AG04449 (cell line): Measurements from ENCODE around the gene COTL1.
A peak's percentile ranks its signal among the peaks of the same experiment; 100 is the strongest.

ENCODE experiments used
- CTCF ChIA-PET: fragments of 350-600 bp; formaldehyde crosslinking; extraction: SDS; loops from one replicate; lab custom pipeline; 2021; ENCODE audit warnings: antibody characterized with exemption; lab: Yijun Ruan, JAX
- POLR2A ChIA-PET: fragments of 400-600, 350-600 bp; formaldehyde crosslinking; extraction: SDS; loops from one replicate; lab custom pipeline; 2020; ENCODE audit warnings: antibody characterized with exemption, inconsistent platforms; lab: Yijun Ruan, JAX
- DNase-seq: peaks from one replicate; pipeline ENCODE4 v3.0.0-alpha.2; 2010; ENCODE audit warnings: low read depth, low spot score
- H3K4me3 ChIP-seq: 2 replicates; pipeline ENCODE4 v1.5.1; 2011; ENCODE audit warnings: low read depth, mild to moderate bottlenecking, control low read depth, low read length
- TF ChIP-seq, protein P1 (sequence below): IDR thresholded peaks from one replicate; pipeline ENCODE4 v1.5.1; 2011; ENCODE audit warnings: mild to moderate bottlenecking, moderate library complexity, low read length, control low read depth, inconsistent platforms; ENCODE audit not compliant: insufficient read depth; ENCODE audit errors: missing control alignments

The COTL1 gene

DNA sequence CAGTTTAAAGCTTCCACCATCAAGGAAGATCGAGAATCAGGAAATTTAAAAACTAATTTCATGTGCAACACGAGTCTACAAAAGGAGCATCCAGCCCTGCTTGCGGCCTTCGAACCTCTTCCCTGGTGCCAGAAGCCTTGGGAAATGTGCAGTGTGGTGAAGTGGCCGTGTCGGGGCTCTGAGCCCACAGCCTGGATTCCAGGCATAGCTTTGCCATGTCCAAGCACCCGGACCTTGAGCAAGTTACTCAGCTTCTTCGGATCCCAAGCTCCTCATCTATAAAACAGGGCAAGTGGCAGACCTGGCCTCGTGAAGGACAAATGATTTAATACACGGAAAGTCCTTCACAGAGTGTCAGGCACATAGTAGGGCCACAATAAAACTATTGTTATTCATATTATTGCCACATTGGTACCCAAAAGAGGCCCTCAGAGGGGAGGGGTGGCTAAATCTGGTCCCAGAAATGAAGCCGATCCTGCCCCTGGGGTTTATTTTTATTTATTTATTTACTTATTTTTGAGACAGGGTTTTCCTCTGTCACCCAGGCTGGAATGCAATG is 34.8 kb downstream of the COTL1 start:
- peak; percentile 60 for DNase-seq
- POLR2A ChIA-PET, result interaction anchor here (0.5 to 1.5 kb wide), 2 partner anchors 16 to 1173 kb away, joined by 3 read pairs; no protein-coding TSS in a partner anchor
- TF ChIP-seq, protein P1, sequence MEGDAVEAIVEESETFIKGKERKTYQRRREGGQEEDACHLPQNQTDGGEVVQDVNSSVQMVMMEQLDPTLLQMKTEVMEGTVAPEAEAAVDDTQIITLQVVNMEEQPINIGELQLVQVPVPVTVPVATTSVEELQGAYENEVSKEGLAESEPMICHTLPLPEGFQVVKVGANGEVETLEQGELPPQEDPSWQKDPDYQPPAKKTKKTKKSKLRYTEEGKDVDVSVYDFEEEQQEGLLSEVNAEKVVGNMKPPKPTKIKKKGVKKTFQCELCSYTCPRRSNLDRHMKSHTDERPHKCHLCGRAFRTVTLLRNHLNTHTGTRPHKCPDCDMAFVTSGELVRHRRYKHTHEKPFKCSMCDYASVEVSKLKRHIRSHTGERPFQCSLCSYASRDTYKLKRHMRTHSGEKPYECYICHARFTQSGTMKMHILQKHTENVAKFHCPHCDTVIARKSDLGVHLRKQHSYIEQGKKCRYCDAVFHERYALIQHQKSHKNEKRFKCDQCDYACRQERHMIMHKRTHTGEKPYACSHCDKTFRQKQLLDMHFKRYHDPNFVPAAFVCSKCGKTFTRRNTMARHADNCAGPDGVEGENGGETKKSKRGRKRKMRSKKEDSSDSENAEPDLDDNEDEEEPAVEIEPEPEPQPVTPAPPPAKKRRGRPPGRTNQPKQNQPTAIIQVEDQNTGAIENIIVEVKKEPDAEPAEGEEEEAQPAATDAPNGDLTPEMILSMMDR, result no peak

GRCh38 chr16:84581158-84581557 is 36.7 kb downstream of the COTL1 start:
- POLR2A ChIA-PET, result no interaction called here
- no peak for DNase-seq
- CTCF ChIA-PET, result interaction anchor here (1.0 to 2.4 kb wide), 2 partner anchors 18 to 75 kb away, joined by 3 to 10 read pairs; no protein-coding TSS in a partner anchor
- no peak overlapping the region for H3K4me3 ChIP-seq
- TF ChIP-seq, protein P1, result no peak

More for the DNA sequence above, 34.8 kb downstream of the COTL1 start:
- H3K4me3 ChIP-seq, result no peak overlapping the region
- CTCF ChIA-PET, result interaction anchor here (1.3 to 2.4 kb wide), 3 partner anchors 20 to 51 kb away, joined by 4 to 10 read pairs (median 5); no protein-coding TSS in a partner anchor

DNA sequence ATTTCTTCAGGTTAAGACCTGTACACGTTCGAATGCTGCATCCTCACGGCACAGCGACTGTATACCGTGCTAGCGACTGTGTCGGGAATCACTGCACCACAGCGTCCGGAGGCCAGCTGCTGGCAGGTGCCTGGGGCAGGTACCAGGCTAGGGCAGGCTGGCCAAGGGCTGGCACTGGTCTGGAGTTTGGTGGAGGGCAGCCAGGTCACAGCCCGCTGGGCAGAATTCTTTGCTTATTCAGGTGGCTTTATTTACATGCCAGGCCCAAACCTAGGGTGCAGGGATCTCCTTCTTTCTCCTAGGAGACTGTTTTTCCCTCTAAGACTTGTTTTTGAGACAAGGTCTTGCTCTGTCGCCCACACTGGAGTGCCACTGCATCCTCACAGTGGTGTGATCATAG is 37.9 kb downstream of the COTL1 start:
- H3K4me3 ChIP-seq, result no peak overlapping the region
- TF ChIP-seq, protein P1, result no peak
- DNase-seq, result no peak
- ChIA-PET CTCF (interaction anchor here (0.6 to 1.3 kb wide), 4 partner anchors 15 to 147 kb away, joined by 3 to 4 read pairs (median 3); no protein-coding TSS in a partner anchor), POLR2A (no interaction called here)

DNA sequence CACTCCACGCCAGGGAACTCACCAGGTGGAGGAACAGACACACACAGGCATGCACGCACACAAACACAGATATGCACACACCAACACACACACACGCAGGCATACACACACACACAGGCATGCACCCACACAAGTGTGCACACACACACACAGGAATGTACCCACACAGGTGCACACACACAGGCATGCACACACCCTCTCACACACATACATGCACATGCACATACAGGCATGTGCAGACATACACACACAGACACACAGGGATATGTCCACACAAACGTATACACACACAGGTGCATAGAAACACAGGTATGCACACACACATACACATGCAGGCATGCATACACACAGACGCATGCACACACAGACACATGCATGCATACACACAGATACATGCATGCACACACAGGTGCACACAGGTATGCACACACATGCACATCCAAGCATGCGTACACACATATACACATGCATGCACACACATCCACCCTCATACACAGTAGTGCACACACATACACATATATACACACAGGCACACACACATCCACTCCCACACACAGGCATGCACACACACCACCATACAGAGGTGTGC is 39.2 kb downstream of the COTL1 start:
- POLR2A ChIA-PET, result no interaction called here
- CTCF ChIA-PET, result no interaction called here

DNA sequence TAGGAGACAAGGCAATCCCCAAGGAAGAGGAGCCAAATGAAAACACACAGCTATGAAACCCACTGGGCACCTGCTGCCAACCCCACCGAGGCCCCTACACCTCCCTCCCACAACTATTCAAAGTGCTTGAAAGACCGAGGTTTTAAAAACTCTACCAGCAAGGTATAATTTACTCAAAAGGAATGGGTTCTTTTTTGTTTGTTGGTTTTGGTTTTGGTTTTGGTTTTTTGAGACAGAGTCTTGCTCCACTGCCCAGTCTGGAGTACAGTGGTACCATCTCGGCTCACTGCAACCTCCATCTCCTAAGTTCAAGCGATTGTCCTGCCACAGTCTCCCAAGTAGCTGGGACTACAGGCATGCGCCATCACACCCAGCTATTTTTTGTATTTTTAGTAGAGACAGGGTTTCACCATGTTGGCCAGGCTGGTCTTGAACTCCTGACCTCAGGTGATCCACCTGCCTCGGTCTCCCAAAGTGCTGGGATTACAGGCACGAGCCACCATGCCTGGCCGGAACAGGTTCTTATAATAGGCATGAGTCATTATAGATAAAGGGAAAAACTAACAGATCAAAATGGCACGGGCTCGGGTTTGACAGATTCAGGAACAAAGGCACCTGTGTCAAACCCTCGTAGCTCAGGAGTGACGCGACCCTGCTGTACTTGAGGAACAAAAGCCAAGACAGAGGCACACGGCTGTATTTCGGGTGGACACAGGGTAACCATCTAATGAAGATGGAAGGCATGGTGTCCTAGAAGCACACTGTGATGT is 40.7 kb downstream of the COTL1 start:
- no peak overlapping the region for H3K4me3 ChIP-seq
- no peak for DNase-seq
- CTCF ChIA-PET, result interaction anchor here (1.0 kb wide), 1 partner anchor 9 kb away, joined by 3 read pairs; no protein-coding TSS in a partner anchor
- TF ChIP-seq, protein P1, result no peak
- POLR2A ChIA-PET, result no interaction called here

More for the DNA sequence above, 39.2 kb downstream of the COTL1 start:
- TF ChIP-seq, protein P1, result no peak
- no peak for DNase-seq
- H3K4me3 ChIP-seq, result no peak overlapping the region

DNA sequence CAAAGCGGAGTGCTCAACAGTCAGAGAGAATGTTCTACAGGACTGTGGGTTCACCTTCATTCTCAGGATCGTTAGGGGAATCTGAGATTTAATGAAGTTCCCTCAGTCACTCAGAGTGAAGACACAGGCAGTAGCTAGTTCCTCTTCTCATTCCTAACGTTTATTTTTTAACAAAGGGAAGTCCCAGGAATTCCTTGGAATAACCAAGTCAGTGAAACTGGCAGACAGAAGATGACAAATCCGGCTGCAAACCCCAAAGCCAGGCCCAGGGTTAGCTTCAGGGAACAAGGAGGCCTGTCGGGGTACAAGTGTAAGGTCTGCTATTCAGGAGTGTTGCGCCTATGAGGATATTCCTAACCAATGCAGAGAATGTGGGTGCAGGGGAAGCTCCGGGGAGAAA is 42.0 kb downstream of the COTL1 start:
- H3K4me3 ChIP-seq, result no peak overlapping the region
- CTCF ChIA-PET, result no interaction called here
- TF ChIP-seq, protein P1, result no peak
- POLR2A ChIA-PET, result no interaction called here
- DNase-seq, result no peak
